DOHH2 (cell line): ENCODE data around the gene GALNT9.

Experiments used
- H3F3A ChIP-seq: fragments of 200-600 bp; sonication (generic), shearing (Covaris generic); 2 replicates; pipeline ENCODE4 v1.6.0; 2016; ENCODE audit warnings: antibody characterized with exemption, mild to moderate bottlenecking; ENCODE audit not compliant: control insufficient read depth, insufficient read depth
- H3K27ac ChIP-seq: fragments of 200-600 bp; sonication (generic); 2 replicates; pipeline ENCODE4 v1.5.1; 2014; ENCODE audit warnings: low read depth, mild to moderate bottlenecking, low read length, moderate library complexity
- H3K27me3 ChIP-seq: fragments of 200-600 bp; sonication (generic); 2 replicates; pipeline ENCODE4 v1.6.1; 2014; ENCODE audit warnings: mild to moderate bottlenecking, low read length, mixed read lengths; ENCODE audit not compliant: control insufficient read depth
- H3K36me3 ChIP-seq: fragments of 200-600 bp; sonication (generic); 2 replicates; pipeline ENCODE4 v1.6.1; 2014; ENCODE audit warnings: mild to moderate bottlenecking, low read length, moderate library complexity, mixed read lengths; ENCODE audit not compliant: control insufficient read depth
- H3K4me1 ChIP-seq: fragments of 200-600 bp; sonication (generic); 2 replicates; pipeline ENCODE4 v1.6.1; 2014; ENCODE audit warnings: mild to moderate bottlenecking, low read length, mixed read lengths; ENCODE audit not compliant: control insufficient read depth
- H3K4me2 ChIP-seq: fragments of 200-600 bp; sonication (generic); 2 replicates; pipeline ENCODE4 v1.6.0; 2014; ENCODE audit warnings: mild to moderate bottlenecking, low read length, moderate library complexity
- H3K4me3 ChIP-seq: fragments of 200-600 bp; sonication (generic); 2 replicates; pipeline ENCODE4 v1.5.1; 2014; ENCODE audit warnings: mild to moderate bottlenecking, low read length, mixed read lengths
- H3K79me2 ChIP-seq: fragments of 200-600 bp; sonication (generic); 2 replicates; pipeline ENCODE4 v1.6.1; 2014; ENCODE audit warnings: mild to moderate bottlenecking, low read length, mixed read lengths; ENCODE audit not compliant: control insufficient read depth
- H3K9me2 ChIP-seq: fragments of 200-600 bp; sonication (generic); replicated peaks from 2 replicates; pipeline ENCODE4 v1.6.1; 2014; ENCODE audit warnings: mild to moderate bottlenecking, low read length, mixed read lengths; ENCODE audit not compliant: control insufficient read depth
- H3K9me3 ChIP-seq: fragments of 200-600 bp; sonication (generic); 2 replicates; pipeline ENCODE4 v1.6.1; 2014; ENCODE audit warnings: antibody characterized with exemption, low read length, mixed read lengths; ENCODE audit not compliant: control insufficient read depth, insufficient read depth
- H4K20me1 ChIP-seq: fragments of 200-600 bp; sonication (generic); 2 replicates; pipeline ENCODE4 v1.6.0; 2014; ENCODE audit warnings: low read depth, mild to moderate bottlenecking, antibody characterized with exemption, low read length, moderate library complexity; ENCODE audit not compliant: control insufficient read depth, insufficient read depth
- EZH2phosphoT487 ChIP-seq: fragments of 200-600 bp; sonication (generic); IDR thresholded peaks from 2 replicates; pipeline ENCODE4 v1.6.1; 2017; ENCODE audit warnings: borderline replicate concordance, mild to moderate bottlenecking, antibody characterized with exemption, low read length, moderate library complexity, mixed read lengths
- TF ChIP-seq, protein P1 (sequence below): fragments of 200-600 bp; sonication (generic); IDR thresholded peaks from one replicate; pipeline ENCODE4 v1.5.1; 2014; ENCODE audit warnings: antibody characterized with exemption, mild to moderate bottlenecking, low read depth, low read length; ENCODE audit not compliant: poor library complexity, severe bottlenecking

The GALNT9 gene

DNA sequence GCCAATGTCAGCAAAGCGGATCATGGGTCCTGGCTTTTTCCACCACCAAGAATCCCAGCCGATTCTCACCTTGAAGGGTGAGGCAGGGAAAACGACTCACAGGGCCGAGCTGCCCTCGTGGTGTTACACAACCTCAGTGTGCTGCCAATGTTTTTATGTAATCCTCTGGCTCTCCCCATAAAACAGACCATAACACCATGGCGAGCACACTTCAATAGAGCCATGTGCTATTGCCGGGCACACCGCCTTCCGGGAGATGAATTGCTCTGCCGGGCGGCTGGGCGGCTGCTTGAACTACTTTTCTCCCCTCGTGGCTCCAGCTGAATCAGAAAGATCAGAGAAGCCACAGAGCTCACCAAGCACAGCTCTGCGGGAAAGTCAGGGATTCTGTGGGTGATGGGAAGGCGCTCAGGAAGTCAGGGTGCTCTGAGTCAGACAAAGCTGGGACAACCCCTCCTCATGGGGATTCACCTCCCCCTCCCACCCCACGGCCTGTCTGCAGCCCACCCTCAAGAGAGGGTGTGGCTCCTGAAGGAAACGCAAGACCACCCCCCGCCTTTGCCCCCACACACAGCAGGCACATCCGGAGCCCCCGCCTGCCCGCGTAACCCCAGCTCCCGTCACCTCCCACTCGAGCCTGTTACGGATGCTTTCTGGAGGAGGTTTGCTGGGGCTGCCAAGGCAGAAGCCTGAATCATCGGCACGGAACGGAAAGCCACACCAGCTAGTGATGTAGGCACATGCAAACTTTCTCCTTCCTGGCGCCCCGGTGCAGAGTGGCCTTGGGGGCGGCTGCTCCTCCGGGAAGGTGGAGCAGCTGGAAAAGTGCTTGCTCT lies 1.8 kb downstream of the GALNT9 start:
- no peaks in the 10 kb centered on the region for H3K9me2 ChIP-seq
- no peaks in the 10 kb centered on the region for H4K20me1 ChIP-seq
- no peak overlapping the region for H3K27ac ChIP-seq
- H3K4me1 ChIP-seq: no peaks in the 10 kb centered on the region
- H3K36me3 ChIP-seq: no peaks in the 10 kb centered on the region
- TF ChIP-seq EZH2phosphoT487: no peak
- TF ChIP-seq, protein P1, sequence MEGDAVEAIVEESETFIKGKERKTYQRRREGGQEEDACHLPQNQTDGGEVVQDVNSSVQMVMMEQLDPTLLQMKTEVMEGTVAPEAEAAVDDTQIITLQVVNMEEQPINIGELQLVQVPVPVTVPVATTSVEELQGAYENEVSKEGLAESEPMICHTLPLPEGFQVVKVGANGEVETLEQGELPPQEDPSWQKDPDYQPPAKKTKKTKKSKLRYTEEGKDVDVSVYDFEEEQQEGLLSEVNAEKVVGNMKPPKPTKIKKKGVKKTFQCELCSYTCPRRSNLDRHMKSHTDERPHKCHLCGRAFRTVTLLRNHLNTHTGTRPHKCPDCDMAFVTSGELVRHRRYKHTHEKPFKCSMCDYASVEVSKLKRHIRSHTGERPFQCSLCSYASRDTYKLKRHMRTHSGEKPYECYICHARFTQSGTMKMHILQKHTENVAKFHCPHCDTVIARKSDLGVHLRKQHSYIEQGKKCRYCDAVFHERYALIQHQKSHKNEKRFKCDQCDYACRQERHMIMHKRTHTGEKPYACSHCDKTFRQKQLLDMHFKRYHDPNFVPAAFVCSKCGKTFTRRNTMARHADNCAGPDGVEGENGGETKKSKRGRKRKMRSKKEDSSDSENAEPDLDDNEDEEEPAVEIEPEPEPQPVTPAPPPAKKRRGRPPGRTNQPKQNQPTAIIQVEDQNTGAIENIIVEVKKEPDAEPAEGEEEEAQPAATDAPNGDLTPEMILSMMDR: no peak
- H3K4me2 ChIP-seq: no peak overlapping the region
- no peaks in the 10 kb centered on the region for H3F3A ChIP-seq
- no peaks in the 10 kb centered on the region for H3K79me2 ChIP-seq
- H3K9me3 ChIP-seq: peaks cover 9% of the 10 kb centered on the region; the same call in 1 of the 2 replicates
- no peaks in the 10 kb centered on the region for H3K27me3 ChIP-seq
- H3K4me3 ChIP-seq: no peak overlapping the region

DNA sequence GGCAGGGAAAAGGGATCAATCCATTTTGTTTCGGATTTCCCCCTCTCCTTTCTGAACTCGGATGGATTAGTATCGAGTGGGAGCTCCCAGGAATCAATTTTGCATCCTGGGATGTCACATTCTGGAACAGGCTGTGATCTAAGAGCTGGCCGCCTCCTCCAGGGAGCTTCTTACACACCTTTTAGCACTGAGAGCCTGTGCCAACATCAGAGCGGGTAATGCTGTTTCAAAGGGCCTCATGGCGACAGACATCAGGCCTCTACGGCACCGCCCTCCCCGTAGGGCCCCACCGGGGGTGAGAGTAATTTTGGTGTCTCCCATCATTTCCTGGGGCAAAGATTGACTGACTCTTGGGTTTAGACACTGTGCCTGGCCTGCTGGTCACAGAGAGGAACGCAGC lies 2.7 kb downstream of the GALNT9 start:
- Histone ChIP-seq H3K9me3 (peaks cover 9% of the 10 kb centered on the region; the same call in 1 of the 2 replicates), H3K9me2 (no peaks in the 10 kb centered on the region), H3K79me2 (no peaks in the 10 kb centered on the region), H3K27ac (no peak overlapping the region), H3K4me1 (no peaks in the 10 kb centered on the region), H3K4me3 (no peak overlapping the region), H3F3A (no peaks in the 10 kb centered on the region), H3K27me3 (no peaks in the 10 kb centered on the region), H4K20me1 (no peaks in the 10 kb centered on the region), H3K36me3 (no peaks in the 10 kb centered on the region), H3K4me2 (no peak overlapping the region)
- no peak for TF ChIP-seq EZH2phosphoT487
- TF ChIP-seq, protein P1: no peak

DNA sequence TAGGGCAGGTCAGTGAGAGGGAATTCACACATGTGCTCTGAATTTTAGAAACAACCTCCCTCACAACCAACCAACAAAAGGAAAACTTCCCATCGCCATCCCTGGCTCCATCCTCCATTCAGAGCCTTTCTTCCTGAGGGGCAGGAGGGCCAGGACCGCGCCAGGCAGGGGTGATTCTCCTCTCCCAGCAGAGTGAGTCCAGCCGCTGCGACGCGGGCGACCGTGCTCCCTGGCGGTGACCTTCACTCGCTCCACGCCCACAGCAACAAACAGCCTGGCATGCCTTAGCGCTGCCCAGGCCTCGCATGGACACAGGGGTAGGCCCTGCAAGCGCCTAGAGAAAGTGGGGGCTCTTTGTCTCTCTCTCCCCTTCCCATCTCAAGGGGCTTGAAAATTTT lies 3.7 kb downstream of the GALNT9 start:
- Histone ChIP-seq H3F3A (no peaks in the 10 kb centered on the region), H3K36me3 (no peaks in the 10 kb centered on the region), H3K4me3 (no peak overlapping the region), H3K4me1 (no peaks in the 10 kb centered on the region), H3K79me2 (no peaks in the 10 kb centered on the region), H3K9me2 (no peaks in the 10 kb centered on the region), H3K27ac (no peak overlapping the region), H3K4me2 (no peak overlapping the region), H4K20me1 (no peaks in the 10 kb centered on the region), H3K9me3 (peaks cover 5% of the 10 kb centered on the region; the same call in 1 of the 2 replicates), H3K27me3 (no peaks in the 10 kb centered on the region)
- TF ChIP-seq EZH2phosphoT487: no peak
- TF ChIP-seq, protein P1: no peak
